ENCODE results near the gene INTS11. TPM values are rescaled to one million over a fixed set of nuclear protein-coding genes. Genes with fewer than 3 reads are reported as not detected.

Gene INTS11
- total and polyA plus RNA-seq, 2 of the 8 experiments (the other 6 are each of a cell fraction or from before 2014, with no cell fraction given), result 113 to 243 TPM

DNA sequence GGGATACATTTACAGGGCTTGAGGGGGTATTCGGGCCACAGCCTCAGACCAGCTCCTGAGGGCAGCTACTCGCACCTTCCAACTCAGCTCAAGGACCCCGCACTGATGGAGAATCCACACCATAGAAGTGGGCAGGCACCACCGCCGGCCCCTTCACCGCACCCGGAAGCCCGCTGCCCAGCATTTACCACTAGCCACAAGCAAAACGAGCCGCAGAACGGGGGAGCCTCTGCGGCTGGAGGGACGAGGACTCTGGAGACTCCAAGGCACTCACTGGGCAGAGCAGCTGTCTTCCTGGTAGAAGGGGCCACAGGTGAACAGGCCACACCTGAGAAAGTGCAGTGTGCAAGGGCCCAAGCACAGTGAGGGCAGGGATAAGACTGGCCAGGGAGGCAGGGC lies 56.2 kb downstream of the INTS11 start:
- no peak for FAIRE-seq
- Histone ChIP-seq H3K4me3 (ENCODE audit: extremely low read depth in 1 of 4, insufficient read depth in 2 of 4, low read depth in 3 of 4, low read length in 4 of 4) (no peak overlapping the region), H4K91ac (replicated peaks; ENCODE audit: insufficient read length, low read length) (no peak overlapping the region), H2AK5ac (ENCODE audit: low read depth, low read length) (no peak overlapping the region), H3K14ac (ENCODE audit: insufficient read length) (no peak overlapping the region), H3K79me1 (ENCODE audit: low read depth, low read length) (peaks cover 33% of the 10 kb centered on the region), H3K23me2 (ENCODE audit: low read depth, low read length) (peaks cover 9% of the 10 kb centered on the region; the same call in 1 of the 2 replicates), H3K9me3 (ENCODE audit: insufficient read depth in 2 of 2, low read depth in 1 of 2, low read length in 1 of 2) (no peaks in the 10 kb centered on the region), H3K4ac (replicated peaks; ENCODE audit: insufficient read length, low read depth, low read length) (no peak overlapping the region), H2BK12ac (ENCODE audit: low read depth, low read length) (no peak overlapping the region), H3K36me3 (ENCODE audit: control insufficient read depth in 2 of 4, insufficient read depth in 4 of 4, low read length in 3 of 4) (peaks cover 5 to 20% (median 11%) of the 10 kb centered on the region in 4 experiments; a peak in 7 of 8 replicates), H3K4me1 (replicated peaks in 1 of 4; ENCODE audit: control insufficient read depth in 3 of 4, insufficient read depth in 4 of 4, low read length in 3 of 4) (peaks cover 0 to 11% (median 8%) of the 10 kb centered on the region in 4 experiments; a peak in 5 of 7 replicates), H4K20me1 (replicated peaks in 1 of 2; ENCODE audit: control insufficient read depth in 1 of 2, insufficient read depth in 2 of 2, low read length in 2 of 2) (peaks cover 20 to 42% of the 10 kb centered on the region in 2 experiments), H3K27ac (ENCODE audit: low read depth, low read length) (no peak overlapping the region), H2BK20ac (ENCODE audit: low read length) (no peak overlapping the region), H4K5ac (ENCODE audit: insufficient read length, low read depth, low read length) (no peak overlapping the region), H2BK15ac (ENCODE audit: low read length) (no peak overlapping the region), H3K56ac (replicated peaks; ENCODE audit: insufficient read length, low read depth, low read length) (no peak overlapping the region), H2BK120ac (replicated peaks; ENCODE audit: low read depth, low read length) (no peak overlapping the region), H2BK5ac (ENCODE audit: low read depth, low read length) (no peak overlapping the region), H4K8ac (ENCODE audit: extremely low read depth, insufficient read depth, low read length) (no peak overlapping the region), H3K79me2 (ENCODE audit: control insufficient read depth in 1 of 2, insufficient read depth in 2 of 2, low read length in 2 of 2) (peaks cover 12 to 50% of the 10 kb centered on the region in 2 experiments; a peak in 3 of 4 replicates), H3K18ac (ENCODE audit: extremely low read depth, low read length) (no peak overlapping the region), H3K27me3 (replicated peaks in 1 of 4; ENCODE audit: control insufficient read depth in 3 of 4, extremely low read depth in 1 of 4, insufficient read depth in 3 of 4, low read length in 3 of 4) (no peaks in the 10 kb centered on the region), H3K23ac (ENCODE audit: insufficient read length) (no peak overlapping the region), H2AFZ (ENCODE audit: low read length) (no peak overlapping the region), H3K9ac (replicated peaks in 1 of 4; ENCODE audit: extremely low read depth in 1 of 4, low read depth in 3 of 4, low read length in 3 of 4) (no peak overlapping the region), H3K4me2 (ENCODE audit: insufficient read depth in 1 of 2, low read depth in 2 of 2, low read length in 2 of 2) (no peak overlapping the region)
- no peak for DNase-seq (ENCODE audit: low read depth in 1 of 2, low spot score in 2 of 2)
- WGBS, 2 experiments (ENCODE audit: extremely low coverage in 1 of 2, insufficient coverage in 1 of 2, insufficient read length in 1 of 2, insufficient replicate concordance in 2 of 2, low coverage in 1 of 2, low lambda C conversion rate in 2 of 2, missing lambda C conversion rate in 1 of 2), result 97% methylated on average over 13 of the region's 13 CpGs; no CpG with 5 or more reads in 1 of the 2 experiments
- POLR2A ChIA-PET (ENCODE audit: partially characterized antibody), result interaction anchor here (0.7 to 0.9 kb wide), 3 partner anchors 10 to 230 kb away, joined by 3 read pairs; no protein-coding TSS in a partner anchor
- CTCF ChIA-PET (ENCODE audit: partially characterized antibody), result interaction anchor here (0.6 to 1.6 kb wide), 8 partner anchors 13 to 145 kb away, joined by 3 to 6 read pairs (median 4); no protein-coding TSS in a partner anchor
- TF ChIP-seq NANOG (IDR thresholded peaks at IDR 0.05; ENCODE audit: insufficient read depth, low read depth, low read length, poor library complexity, severe bottlenecking), result no peak
- no peak for TF ChIP-seq EP300 (IDR thresholded peaks at IDR 0.05; ENCODE audit: borderline replicate concordance in 1 of 2, low read depth in 2 of 2, low read length in 2 of 2)
- no peak for TF ChIP-seq KDM5A (IDR thresholded peaks at IDR 0.05; ENCODE audit: low read length)
- TF ChIP-seq ASH2L (IDR thresholded peaks at IDR 0.05; ENCODE audit: low read length), result no peak
- no peak for TF ChIP-seq BRCA1 (IDR thresholded peaks at IDR 0.05; ENCODE audit: low read depth, low read length)
- TF ChIP-seq, protein P1, sequence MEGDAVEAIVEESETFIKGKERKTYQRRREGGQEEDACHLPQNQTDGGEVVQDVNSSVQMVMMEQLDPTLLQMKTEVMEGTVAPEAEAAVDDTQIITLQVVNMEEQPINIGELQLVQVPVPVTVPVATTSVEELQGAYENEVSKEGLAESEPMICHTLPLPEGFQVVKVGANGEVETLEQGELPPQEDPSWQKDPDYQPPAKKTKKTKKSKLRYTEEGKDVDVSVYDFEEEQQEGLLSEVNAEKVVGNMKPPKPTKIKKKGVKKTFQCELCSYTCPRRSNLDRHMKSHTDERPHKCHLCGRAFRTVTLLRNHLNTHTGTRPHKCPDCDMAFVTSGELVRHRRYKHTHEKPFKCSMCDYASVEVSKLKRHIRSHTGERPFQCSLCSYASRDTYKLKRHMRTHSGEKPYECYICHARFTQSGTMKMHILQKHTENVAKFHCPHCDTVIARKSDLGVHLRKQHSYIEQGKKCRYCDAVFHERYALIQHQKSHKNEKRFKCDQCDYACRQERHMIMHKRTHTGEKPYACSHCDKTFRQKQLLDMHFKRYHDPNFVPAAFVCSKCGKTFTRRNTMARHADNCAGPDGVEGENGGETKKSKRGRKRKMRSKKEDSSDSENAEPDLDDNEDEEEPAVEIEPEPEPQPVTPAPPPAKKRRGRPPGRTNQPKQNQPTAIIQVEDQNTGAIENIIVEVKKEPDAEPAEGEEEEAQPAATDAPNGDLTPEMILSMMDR (IDR thresholded peaks at IDR 0.05; ENCODE audit: control extremely low read depth in 1 of 3, insufficient read depth in 1 of 3, low read depth in 1 of 3, low read length in 3 of 3), result no peak
- no peak for TF ChIP-seq TAF1 (IDR thresholded peaks at IDR 0.05; ENCODE audit: low read depth, low read length)
- TF ChIP-seq EGR1 (IDR thresholded peaks at IDR 0.05; ENCODE audit: borderline replicate concordance, low read depth, low read length), result no peak
- no peak for TF ChIP-seq PHF8 (conservative IDR thresholded peaks at IDR 0.05; ENCODE audit: low read depth, low read length)
- no peak for TF ChIP-seq ZNF274 (IDR thresholded peaks at IDR 0.05; ENCODE audit: borderline replicate concordance, extremely low read depth, low read length)
- no peak for TF ChIP-seq TEAD4 (IDR thresholded peaks at IDR 0.05; ENCODE audit: low read depth, low read length)

All from H1 (cell line).